AG09309 (cell line): Measurements from ENCODE around the gene BPIFB2.

ENCODE experiments used
- DNase-seq: peaks from one replicate; pipeline ENCODE4 v3.0.0-alpha.2; 2010; ENCODE audit warnings: low read depth
- H3K4me3 ChIP-seq: 2 replicates; pipeline ENCODE4 v1.5.1; 2011; ENCODE audit warnings: mild to moderate bottlenecking, low read depth, low read length, moderate library complexity; ENCODE audit not compliant: control insufficient read depth
- CTCF ChIP-seq: IDR thresholded peaks from 2 replicates; pipeline ENCODE4 v1.5.1; 2011; ENCODE audit warnings: mild to moderate bottlenecking, low read depth, low read length, inconsistent platforms; ENCODE audit not compliant: insufficient read depth, control insufficient read depth; ENCODE audit errors: missing control alignments

The BPIFB2 gene

GRCh38 chr20:33024609-33025317, 17.3 kb downstream of the BPIFB2 start:
- DNase-seq: no peak
- no peak overlapping the region for H3K4me3 ChIP-seq
- no peak for TF ChIP-seq CTCF

GRCh38 chr20:33025318-33025876, 17.9 kb downstream of the BPIFB2 start:
- no peak for DNase-seq
- TF ChIP-seq CTCF: no peak

GRCh38 chr20:33026072-33026778, 18.7 kb downstream of the BPIFB2 start:
- no peak for TF ChIP-seq CTCF

More at GRCh38 chr20:33025318-33025876, 17.9 kb downstream of the BPIFB2 start:
- no peak overlapping the region for H3K4me3 ChIP-seq

GRCh38 chr20:33026779-33027759, 19.6 kb downstream of the BPIFB2 start:
- DNase-seq: no peak
- no peak overlapping the region for H3K4me3 ChIP-seq
- TF ChIP-seq CTCF: no peak

More at GRCh38 chr20:33026072-33026778, 18.7 kb downstream of the BPIFB2 start:
- no peak for DNase-seq
- no peak overlapping the region for H3K4me3 ChIP-seq

GRCh38 chr20:33027769-33028751, 20.6 kb downstream of the BPIFB2 start:
- DNase-seq: no peak
- TF ChIP-seq CTCF: no peak
- H3K4me3 ChIP-seq: no peak overlapping the region
